Coronary artery (tissue), 2 donors: ENCODE results near the gene DOCK10.

Experiments
- DNase-seq: peaks from one replicate; pipeline ENCODE4 v3.0.0-alpha.2; 2017; ENCODE audit warnings: low spot score
- H3K27ac ChIP-seq, 2 donors: fragments of 200-600 bp; sonication (generic); one replicate each; pipeline ENCODE4 v1.5.1; 2016 to 2019
- H3K4me3 ChIP-seq: fragments of 200-600 bp; sonication (generic); 2 replicates; pipeline ENCODE4 v1.5.1; 2016; ENCODE audit warnings: mild to moderate bottlenecking, moderate library complexity
- CTCF ChIP-seq: fragments of 200-600 bp; sonication (generic); IDR thresholded peaks from one replicate; pipeline ENCODE4 v1.5.1; 2019; ENCODE audit warnings: antibody characterized with exemption

DOCK10 gene

GRCh38 chr2:224941960-224942359 lies 100.3 kb downstream of the DOCK10 start:
- no peak overlapping the region for H3K4me3 ChIP-seq
- DNase-seq: no peak
- no peak for TF ChIP-seq CTCF
- peak overlapping the region; percentile 7 to 52 for H3K27ac ChIP-seq

- DNase-seq: no peak
- H3K4me3 ChIP-seq: no peak overlapping the region
- H3K27ac ChIP-seq: no peak overlapping the region
- TF ChIP-seq CTCF: no peak
These were observed 101.7 kb downstream of the DOCK10 start for GRCh38 chr2:224940618-224941017.

GRCh38 chr2:224938651-224939182 lies 103.6 kb downstream of the DOCK10 start:
- DNase-seq: no peak
- Histone ChIP-seq H3K27ac (peak overlapping the region in 1 of 2 donors; percentile 54), H3K4me3 (peak overlapping the region; percentile 31)
- TF ChIP-seq CTCF: no peak

- Histone ChIP-seq H3K4me3 (no peak overlapping the region), H3K27ac (no peak overlapping the region)
- DNase-seq: no peak
- TF ChIP-seq CTCF: no peak
These were observed 104.4 kb downstream of the DOCK10 start for GRCh38 chr2:224937887-224938286.

DNA sequence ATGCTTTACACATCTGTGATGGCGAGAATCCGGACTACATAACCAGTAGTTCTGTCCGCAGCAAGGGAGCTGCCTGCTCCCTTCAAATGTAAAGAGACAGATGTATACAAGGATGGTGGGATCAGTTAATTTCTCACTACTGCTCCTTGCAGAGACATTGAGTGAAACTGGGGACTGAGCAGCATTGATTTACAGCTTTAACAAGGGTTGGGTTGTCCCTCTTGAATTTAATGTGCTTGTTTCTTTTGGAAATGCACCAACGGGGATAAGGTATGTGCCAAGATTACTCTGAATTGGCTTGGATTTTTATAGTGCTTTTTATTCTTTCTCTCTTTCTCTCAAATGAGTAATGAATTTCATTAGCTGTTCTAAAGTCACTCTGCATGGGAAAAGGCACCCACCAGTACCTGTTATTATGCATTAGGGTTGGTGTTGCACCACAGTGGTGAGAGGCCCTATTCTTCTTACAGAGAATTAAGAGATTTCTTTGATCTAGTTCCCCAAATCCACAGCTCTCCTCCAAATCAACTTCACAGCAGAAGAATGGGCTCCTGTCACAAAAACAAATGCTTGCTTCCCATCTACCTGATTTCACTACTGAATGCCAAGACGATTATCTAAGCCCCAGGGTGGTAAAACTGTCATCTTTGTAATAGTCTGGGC lies 107.6 kb downstream of the DOCK10 start:
- Histone ChIP-seq H3K4me3 (no peak overlapping the region), H3K27ac (peak overlapping the region in 1 of 2 donors; percentile 61)
- no peak for TF ChIP-seq CTCF
- DNase-seq: no peak

DNA sequence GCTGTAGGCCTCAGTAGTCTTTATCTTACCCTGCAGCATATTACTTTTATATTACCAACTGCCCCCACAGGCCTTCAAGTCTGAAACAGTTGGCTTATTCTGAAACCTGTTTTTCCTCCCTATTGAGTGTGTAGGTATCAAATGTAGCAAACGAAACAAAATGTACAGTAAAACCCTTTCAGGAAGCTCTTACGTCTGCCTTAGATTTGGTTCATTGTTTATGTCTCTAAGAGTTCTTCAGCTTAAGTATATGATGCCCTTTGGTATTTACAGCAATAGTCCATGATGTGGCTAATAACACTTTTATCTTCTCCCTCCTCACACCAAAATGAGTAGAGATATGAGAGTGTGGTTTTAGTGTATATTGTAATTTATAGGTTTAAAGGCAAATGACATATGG lies 108.8 kb downstream of the DOCK10 start:
- Histone ChIP-seq H3K4me3 (no peak overlapping the region), H3K27ac (no peak overlapping the region)
- no peak for DNase-seq
- no peak for TF ChIP-seq CTCF

DNA sequence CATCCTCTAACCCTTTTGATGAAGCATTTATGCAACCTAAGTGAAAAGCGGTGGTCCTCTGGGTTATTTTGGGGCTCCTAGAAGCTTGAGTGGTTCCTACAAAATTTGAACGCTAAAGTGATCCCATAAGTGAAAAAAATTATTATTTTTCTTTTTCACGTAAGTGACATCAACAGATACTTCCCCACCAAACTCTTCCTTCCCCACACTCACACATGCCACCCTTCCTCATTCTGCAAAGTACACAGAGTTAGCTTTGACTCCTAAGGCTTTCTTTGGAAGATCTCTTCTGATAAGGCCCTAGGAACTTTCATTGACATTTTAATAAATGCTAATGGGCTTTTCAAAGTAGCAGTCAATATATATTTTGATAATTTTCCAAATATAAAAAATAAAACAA lies 109.7 kb downstream of the DOCK10 start:
- H3K27ac ChIP-seq: no peak overlapping the region
- DNase-seq: no peak
- TF ChIP-seq CTCF: no peak
- H3K4me3 ChIP-seq: no peak overlapping the region
